Suppressor macrophage treated with lipopolysaccharide for 1 hour (primary cell): ENCODE results near the gene SUPT3H.
"Not testable (repeated sequence)": the region's sequence is repeated elsewhere in the genome, so short reads cannot be mapped to it uniquely, and the experiment has no call there.

ENCODE experiments used
- DNase-seq, 3 donors: peaks; one replicate each; pipeline ENCODE4 v3.0.0-alpha.2; 2020 to 2022

The SUPT3H gene

DNA sequence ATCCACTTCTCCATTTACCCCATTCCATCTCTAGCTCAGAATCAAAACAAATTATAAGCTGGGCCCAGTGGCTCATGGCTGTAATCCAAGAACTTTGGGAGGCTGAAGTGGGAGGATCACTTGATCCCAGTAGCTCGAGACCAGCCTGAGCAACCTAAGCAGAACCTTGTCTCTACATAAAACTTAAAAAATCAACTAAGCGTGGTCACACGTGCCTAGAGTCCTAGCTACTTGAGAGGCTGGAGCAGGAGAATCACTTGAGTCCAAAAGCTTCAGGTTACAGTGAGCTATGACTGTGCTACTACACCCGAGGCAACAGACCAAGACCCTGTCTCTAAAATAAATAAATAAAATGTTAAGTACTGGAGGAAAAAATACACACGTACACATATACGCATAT lies 124.3 kb downstream of the SUPT3H start:
- DNase-seq = no peak

DNA sequence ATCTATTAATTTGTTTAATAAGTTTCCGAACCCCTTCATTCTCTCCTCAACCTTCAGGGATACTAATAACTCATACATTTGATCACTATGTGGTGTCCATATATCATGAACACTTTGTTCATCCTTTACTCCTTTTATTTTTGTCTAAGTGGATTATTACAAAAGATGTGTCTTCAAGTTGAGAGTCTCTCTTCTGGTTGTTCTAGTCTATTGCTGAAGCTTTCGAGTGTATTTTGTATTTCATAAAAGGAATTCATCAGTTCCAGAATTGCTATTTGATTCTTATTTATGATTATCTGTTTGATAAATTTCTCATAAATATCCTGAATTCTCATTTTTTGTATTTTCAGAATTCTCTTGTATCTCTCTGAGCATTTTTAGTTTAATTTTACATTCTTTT lies 146.1 kb downstream of the SUPT3H start:
- DNase-seq = no peak

DNA sequence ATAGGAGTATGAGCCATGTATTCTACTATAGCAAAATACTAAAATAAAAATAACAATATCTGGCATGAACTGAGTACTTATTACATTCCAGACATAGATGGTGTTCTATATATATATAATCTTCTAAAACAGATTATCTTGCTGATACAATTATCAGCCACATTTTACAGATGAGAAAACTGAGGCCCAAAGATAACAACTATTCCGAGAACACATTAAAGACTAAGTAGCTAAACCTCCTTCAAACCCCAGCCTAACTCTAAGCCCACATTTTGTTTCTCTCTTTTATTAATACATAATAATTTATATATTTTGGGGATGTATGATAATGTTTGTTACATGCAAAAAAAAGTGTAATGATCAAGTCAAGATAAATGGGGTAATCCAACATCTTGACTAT lies 148.3 kb downstream of the SUPT3H start:
- no peak for DNase-seq

DNA sequence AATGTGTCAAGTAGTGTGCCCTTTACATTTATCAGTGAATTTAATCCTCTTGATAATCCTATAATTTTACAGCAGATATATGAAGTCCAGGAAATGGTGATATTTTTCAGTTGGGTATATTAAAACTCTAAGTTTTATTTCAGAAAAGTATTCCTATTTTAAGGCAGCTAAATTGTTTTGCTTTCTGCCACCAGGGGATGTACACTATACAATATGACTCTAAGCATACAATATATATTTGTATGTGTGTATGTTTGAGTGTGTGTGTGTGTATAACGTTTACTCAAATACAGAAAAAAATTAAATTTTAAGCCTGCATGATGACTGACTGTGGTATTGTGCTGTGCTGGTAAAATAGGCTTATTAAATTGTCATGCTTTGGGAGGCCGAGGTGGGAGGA lies 151.7 kb downstream of the SUPT3H start:
- DNase-seq = no peak

DNA sequence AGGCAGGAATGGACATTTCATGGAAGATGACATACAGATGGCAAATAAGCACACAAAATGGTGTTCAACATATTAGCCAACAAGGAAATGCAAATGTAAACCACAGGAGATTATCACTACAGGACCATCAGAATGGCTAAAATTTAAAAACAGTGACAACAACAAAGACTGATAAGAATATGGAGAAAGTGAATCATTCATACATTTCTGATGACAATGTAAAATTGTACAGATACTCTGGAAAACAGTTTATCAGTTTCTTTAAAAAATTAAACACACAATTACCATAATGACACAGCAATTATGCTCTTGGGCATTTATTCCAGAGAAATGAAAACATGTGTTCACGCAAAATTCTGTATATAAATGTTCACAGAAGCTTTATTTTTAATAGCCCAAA lies 155.4 kb downstream of the SUPT3H start:
- no peak for DNase-seq

DNA sequence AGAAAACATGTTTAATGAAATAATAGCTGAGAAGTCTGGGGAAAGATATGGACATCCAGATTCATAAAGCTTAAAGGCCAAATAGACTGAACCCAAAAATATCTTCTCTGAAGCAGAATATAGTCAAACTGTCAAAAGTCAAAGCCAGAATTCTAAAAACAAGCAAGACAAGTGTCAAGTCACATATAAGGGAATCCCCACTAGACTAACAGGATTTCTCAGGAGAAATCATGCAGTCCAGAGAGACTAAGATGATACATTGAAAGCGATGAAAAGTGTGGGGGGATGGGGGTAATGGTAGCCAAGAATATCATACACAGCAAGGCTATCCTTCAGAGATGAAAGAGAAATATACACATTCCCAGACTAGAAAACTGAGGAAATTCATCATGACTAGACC lies 162.0 kb downstream of the SUPT3H start:
- no peak for DNase-seq

DNA sequence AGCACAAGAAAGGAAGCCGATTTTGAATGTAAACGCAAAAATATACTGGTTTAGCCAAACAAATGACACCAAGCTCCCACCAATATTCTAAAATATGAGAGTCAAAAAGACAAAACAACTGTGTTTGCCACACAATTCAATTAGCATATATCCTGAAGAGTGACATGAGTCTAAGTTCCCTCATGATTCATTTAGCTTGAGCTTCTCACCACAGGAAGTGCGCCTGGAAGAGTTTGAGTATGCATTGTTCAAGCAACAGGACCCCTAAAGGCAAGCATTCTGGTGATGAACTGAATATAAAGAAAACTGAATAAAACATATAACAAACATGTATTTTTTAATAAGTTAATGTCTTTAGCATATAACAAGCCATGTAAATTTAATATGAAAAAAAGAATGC lies 164.8 kb downstream of the SUPT3H start:
- DNase-seq = peak in 2 of 3 donors; percentile 7 to 18

DNA sequence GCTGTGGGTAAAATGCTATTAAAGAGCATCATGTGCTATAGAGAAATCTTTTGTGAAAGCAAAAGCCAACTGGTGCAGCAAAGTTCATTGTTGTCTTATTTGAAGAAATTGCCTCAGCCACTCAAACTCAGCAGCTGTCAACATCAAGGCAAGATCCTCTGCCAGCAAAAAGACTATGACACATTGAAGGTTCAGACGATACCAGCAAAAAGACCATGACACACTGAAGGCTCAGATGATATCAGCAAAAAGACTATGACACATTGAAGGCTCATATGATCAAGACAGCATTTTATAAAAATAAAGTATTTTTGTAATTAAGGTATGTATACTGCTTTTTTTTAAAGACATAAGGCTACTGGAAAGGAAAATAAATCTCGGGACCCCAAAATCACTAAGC lies 168.0 kb downstream of the SUPT3H start:
- DNase-seq = peak; percentile 14 to 37 (median 34)

DNA sequence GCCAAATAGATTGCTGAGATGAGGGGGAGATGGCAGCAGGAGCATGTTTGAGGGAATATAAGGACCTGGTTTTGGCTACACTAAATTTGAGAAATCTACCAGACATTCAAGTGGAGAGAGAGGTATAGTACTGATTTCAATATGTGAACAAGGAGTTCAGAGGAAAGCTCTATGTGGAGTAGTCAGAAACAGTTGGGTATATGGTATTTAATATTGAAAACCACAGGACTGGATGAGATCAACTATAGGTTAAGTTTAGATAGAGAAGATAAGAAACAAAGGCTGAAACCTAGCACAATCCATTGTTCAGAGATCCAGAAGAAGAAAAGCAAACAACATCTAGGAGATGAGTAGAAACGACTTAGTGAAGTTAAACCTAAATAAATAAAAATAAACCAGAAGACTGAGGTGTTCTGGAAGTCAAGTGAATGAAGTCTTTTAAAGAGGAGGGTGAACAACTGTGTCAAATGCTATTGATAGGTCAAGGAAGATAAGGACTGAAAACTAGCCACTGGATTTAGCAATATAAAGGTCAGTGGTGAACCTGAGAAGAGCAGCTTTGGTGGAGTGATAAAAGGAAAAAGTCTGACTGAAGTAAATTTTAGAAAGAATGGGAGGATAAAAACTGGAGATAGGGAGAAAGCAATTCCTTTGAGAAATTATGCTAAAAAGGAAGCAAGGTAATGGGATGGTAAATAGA lies 170.8 kb downstream of the SUPT3H start:
- no peak for DNase-seq

DNA sequence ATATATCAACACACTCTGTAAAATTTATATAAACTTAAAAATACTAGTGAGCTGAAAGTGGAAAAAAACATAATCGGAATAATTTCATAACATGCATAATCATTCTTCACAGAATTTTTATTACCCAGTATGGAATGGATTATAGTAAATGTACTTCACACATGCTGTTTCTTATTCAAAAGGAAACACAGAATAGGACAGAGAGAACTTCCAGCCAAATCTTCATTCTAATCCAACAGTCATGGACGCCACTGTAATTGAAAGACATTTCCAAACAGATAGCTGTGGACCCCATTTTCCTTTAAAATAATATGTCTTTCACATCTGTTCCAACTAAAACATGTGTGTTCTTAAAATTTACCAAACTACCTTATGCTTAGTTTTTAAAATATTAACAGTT lies 176.2 kb downstream of the SUPT3H start:
- DNase-seq = no peak

DNA sequence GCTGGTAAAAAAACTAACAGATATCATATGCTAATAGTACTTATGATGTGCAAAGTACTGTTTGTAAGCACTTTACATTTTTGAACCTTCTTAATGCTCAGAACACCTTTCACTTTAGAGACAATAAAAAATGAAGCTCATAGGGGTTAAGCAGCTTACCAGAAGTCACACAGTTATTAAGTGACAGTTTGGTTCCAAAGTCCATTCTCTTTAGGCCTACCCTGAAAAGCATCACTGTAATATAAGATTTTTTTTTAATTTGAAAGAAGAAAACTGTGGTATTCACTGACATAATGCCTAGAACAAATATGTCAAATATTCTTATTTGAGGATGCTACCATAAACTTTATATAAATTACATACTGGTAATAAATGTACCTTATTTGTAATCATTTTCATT lies 177.2 kb downstream of the SUPT3H start:
- no peak for DNase-seq

DNA sequence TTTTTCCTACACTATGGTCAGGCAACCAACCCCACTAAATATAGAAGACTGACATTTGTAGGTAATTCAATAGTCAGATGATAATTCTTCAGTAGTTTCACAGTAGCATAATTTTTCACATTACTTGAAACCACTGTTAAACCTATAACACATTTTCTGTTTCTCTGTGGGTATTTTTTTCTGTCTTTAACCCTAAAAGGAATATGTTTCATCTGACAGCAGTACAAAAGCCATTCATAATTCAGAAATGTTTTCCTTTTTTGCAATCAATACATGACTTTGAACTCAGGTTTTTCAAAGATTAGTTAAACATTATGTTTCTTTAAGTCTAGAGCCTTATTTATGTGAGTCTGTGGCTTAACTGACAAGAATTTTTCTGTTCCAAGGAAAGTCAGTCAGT lies 178.2 kb downstream of the SUPT3H start:
- DNase-seq = no peak

DNA sequence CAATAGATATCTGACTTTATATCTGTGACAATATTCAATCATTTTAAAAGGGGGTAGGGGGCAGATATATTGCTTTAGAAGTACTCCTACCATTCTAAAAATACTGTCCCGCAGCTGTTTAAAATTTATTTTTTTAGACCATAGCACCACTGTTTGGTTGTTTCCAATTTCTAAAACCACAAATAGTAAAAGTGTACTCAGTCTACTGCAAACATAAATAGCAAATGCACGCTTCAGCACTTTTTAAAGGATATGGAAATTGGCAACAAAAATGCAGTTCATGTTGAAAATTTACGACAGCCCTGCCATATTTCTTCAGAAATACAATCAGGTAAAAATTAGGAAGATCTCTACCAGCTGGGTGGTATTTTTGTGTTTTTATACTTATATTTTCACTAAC lies 181.6 kb downstream of the SUPT3H start:
- DNase-seq = no peak

DNA sequence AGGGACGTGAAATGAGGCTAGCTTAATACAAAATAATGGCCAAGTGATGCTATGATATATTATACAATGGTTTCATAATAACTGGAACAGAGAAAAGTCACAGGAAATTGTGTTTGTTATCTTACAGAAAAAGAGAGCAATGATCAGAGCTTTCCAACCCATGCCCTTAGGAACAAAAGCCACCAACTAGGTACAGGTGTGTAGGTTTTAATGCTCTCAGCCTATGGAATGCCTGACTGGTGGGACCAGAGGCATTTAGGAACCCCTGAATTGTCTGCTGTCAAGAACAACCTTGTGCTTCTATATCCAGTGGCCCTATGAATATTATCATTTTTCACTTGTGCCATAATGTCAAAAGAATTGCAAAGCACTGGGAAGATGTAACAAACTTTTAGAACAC lies 182.6 kb downstream of the SUPT3H start:
- no peak for DNase-seq

DNA sequence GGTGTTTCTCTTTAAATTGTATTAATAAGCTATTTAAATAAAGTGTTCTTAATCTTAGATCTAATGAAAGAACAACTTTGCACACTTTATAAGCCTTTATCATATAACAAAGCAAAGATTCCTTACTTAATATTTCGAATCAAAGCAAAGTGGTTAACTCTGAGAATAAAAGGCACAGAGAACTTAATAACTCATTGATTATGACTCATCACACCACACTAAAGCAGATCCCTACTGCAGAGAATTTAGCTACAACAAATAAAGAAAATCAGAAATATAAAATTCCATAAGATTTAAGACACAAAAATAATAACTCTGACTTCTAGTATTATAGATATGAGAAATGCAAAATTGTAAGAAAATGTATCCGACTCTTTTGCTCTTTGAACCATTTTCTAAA lies 185.2 kb downstream of the SUPT3H start:
- peak in 1 of 3 donors; percentile 6 for DNase-seq

DNA sequence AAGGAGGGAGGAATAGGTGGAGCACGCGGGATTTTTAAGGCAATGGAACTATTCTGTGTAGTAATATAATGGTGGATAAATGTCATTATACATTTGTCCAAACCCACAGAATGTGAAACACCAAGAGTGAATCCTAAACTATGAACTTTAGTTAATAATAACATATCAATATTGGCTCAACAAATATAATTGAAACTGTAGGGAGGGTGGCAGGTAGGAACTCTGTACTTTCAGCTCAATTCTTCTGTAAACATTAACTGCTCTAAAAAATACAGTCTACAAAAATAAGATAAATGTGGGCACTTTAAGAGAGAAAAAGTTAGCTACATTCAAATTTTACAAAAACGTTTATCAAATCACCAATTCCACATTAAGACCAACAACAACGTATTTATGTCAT lies 186.3 kb downstream of the SUPT3H start:
- no peak for DNase-seq

DNA sequence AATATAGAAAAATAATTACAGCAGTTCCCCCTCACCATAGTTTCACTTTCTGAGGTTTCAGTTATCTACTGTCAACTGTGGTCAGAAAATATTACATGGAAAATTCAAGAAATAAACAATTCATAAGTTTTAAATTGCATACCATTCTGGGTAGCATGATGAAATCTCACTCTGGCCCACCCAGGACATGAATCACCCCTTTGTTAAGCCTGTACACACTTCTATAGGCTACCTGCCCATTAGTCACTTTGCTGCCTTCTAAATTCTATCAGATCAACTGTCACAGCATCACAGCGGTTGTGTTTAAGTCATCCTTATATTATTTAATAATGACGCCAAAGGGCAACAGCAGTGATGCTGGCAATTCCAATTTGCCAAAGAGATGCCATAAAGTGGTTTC lies 189.9 kb downstream of the SUPT3H start:
- DNase-seq = peak in 1 of 3 donors; percentile 8

DNA sequence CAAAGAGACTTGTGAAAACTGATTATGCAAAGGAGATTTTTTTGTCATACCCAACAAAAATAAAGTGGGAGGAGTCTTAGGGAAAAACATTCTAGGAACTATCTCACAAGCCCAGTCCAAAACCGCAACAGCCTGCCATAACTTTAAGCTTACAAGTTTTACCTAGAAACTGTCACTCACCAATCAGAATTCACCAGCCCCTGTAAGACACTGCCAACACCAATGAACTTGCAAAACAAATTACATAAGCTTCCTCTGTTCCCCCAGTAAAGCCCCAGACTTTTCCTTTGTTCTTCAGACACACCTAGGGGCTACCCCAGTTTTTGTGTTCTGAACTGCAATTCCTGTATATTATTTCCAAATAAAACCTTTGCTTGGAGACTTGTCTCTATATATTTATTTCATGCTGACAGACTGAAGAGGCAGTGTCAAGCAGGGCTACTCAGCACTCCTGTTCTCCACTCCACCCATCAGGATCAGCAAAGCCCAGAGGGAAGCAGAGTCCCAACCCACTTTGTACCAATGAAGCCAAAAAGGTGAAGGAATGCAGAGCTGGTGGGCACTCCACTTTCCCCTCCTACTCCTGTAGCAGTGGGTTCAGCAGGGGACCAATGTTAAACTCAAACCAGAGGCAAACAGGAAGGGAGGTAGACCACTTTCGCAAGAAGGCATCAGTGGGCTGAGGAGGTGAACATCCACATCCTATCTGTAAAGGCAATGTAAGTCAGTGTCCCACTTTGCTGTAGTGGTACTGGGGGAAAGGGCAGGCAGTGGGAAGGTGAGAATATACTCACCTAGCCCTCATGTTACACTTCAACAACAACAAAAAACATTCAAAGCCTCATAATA lies 192.1 kb downstream of the SUPT3H start:
- DNase-seq = no peak

DNA sequence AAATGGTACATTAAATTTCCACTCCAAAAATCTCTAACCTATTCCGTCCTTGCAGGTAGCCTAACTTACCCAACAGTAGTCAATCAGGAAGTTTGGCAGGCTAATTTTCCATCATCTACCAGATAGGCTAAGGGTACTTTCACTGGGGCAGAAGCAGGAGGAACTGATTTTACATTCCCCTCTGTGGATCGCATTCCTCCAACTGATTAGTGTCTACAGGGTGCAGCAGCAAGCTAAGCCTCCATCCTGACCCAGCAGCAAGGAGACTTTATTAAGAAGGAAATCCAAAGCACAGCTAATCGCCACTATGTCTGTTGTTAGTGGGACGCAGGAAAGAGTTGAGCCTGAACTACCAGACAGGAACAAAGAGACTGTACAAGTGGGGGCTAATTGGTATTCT lies 192.8 kb downstream of the SUPT3H start:
- no peak for DNase-seq

DNA sequence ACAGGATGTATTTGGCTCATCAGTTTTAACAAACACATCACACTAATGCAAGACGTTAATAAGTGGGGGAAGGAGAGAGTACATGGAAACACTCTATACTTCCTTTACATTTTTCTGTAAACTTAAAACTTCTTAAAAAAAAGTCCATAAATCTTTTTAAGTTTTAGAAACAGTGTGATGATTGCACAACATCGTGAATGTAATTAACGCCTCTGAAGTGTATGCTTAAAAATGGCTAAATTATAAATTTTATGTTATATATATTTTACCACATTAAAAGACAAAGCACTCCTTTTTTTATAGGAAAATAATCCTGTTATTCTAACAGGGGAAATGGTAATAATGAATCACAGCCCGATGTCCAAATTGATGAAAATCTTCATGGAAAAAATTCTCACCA lies 193.7 kb downstream of the SUPT3H start:
- DNase-seq = no peak

DNA sequence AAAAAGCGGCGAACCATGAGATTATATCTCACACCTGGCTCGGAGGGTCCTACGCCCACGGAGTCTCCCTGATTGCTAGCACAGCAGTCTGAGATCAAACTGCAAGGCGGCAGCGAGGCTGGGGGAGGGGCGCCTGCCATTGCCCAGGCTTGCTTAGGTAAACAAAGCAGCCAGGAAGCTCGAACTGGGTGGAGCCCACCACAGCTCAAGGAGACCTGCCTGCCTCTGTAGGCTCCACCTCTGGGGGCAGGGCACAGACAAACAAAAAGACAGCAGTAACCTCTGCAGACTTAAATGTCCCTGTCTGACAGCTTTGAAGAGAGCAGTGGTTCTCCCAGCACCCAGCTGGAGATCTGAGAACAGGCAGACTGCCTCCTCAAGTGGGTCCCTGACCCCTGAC lies 201.4 kb downstream of the SUPT3H start:
- not testable (repeated sequence) for DNase-seq

DNA sequence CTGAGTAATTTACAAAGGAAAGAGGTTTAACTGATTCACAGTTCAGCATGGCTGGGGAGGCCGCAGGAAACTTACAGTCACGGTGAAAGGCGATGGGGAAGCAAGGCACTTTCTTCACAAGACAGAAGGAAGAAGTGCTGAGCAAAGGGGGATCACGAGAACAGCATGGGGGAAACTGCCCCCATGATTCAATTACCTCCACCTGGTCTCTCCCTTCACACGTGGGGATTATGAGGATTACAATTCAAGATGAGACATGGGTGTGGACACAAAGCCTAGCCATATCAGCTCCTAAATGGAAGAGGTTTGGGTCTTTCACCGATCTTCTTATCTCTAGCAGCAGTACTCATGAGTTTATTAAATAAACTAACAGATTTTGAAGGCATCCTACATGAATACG lies 202.5 kb downstream of the SUPT3H start:
- no peak for DNase-seq

DNA sequence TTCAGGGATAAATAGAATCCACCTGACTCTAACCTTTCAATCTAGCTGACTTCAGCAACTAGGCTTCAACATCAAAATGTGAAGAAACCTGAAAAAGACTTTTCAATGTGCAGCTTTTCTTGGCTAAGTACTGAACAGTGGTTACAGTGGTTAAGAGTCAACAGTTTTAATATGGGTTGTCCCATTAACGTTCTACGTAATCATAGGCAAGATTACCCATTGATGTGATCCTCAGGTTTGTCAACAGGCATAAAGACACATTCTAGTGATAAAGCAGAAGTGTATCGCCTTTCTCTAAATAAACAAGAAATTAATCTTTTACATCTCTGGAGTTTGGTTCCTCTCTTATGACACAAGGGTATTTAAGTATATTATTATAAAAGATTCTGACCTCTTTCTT lies 203.7 kb downstream of the SUPT3H start:
- no peak for DNase-seq

DNA sequence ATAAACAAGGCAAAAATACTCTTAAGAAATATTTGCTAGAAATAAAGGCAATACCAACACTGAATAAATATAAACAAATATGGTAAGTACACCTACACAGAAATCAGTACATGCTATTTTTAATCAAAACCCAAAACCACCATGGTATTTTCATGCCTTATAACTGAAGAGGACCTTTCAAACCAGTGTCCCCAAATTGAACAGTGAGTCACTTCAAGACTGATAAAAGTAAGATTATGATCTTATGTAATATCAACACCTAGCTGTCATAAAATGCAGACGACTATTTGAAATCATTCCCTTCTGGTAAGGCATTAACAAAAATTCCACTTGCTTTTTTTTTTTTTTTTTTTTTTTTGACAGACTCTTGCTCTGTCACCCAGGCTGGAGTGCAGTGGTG lies 206.4 kb downstream of the SUPT3H start:
- peak in 1 of 3 donors; percentile 3 for DNase-seq

DNA sequence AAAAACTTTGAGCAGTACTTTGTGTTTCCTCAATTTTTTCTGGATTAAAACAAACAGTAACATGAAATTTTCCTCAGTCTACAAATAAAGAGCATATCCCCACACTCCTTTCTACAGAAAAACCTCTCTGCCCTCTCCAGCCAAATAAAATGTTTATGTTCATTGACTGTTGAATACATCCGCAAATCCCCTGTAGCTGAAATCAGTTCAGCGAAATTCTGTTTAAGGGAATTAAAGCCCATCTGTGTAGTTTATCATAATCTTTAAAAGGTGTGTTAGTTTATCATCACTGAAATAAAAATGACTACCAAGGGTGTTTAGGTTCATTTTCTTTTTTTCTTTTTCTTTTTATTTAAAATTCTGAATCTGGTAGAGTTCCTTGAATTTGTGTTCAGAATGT lies 207.4 kb downstream of the SUPT3H start:
- no peak for DNase-seq
